Kidney epithelial cell (primary cell): ENCODE data around the gene TIMM10B. TPM values are rescaled to one million over a fixed set of nuclear protein-coding genes. Genes with fewer than 3 reads are reported as not detected.

Experiments used
- DNase-seq: peaks from one replicate; pipeline ENCODE4 v3.0.0-alpha.2; 2010; ENCODE audit warnings: low read depth
- H3K27me3 ChIP-seq: 2 replicates; pipeline ENCODE4 v1.6.0; 2011; ENCODE audit warnings: low read length; ENCODE audit not compliant: control insufficient read depth, insufficient read depth
- H3K36me3 ChIP-seq: 2 replicates; pipeline ENCODE4 v1.5.1; 2011; ENCODE audit warnings: low read length; ENCODE audit not compliant: control insufficient read depth, insufficient read depth
- H3K4me3 ChIP-seq: 2 replicates; pipeline ENCODE4 v1.5.1; 2011; ENCODE audit warnings: low read depth, mild to moderate bottlenecking, control low read depth, low read length
- CTCF ChIP-seq: IDR thresholded peaks from 2 replicates; pipeline ENCODE4 v1.5.1; 2011; ENCODE audit warnings: mild to moderate bottlenecking, moderate library complexity, low read length, control low read depth, inconsistent platforms; ENCODE audit not compliant: insufficient read depth, poor library complexity, severe bottlenecking
- total RNA-seq: library from RNA; depleted of rRNA; stranded (reverse); fragments of >200 nt; gene quantifications from 2 replicates; pipeline ENCODE4 v1.2.3, GENCODE V29; 2015

TIMM10B gene
- total RNA-seq, 1 donor from 2014 or later = 48.6 TPM

GRCh38 chr11:6486938-6487337, 5.6 kb downstream of the TIMM10B start:
- no peak for TF ChIP-seq CTCF
- Histone ChIP-seq H3K27me3 (no peaks in the 10 kb centered on the region), H3K36me3 (no peaks in the 10 kb centered on the region), H3K4me3 (no peak overlapping the region)
- DNase-seq = no peak

DNA sequence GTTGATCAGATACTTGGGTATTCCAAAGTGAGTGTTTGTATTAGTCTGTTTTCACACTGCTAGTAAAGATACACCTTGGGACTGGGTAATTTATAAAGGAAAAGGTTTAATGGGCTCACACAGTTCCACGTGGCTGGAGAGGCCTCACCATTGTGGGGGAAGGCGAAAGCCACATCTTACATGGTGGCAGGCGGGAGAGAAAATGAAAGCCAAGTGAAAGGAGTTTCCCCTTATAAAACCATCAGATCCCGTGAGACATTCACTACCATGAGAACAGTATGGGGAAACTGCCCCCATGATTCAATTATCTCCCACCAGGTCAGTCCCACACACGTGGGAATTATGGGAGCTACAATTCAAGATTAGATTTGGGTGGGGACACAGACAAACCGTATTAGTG, 7.0 kb downstream of the TIMM10B start:
- no peak for DNase-seq
- Histone ChIP-seq H3K4me3 (no peak overlapping the region), H3K36me3 (no peaks in the 10 kb centered on the region), H3K27me3 (no peaks in the 10 kb centered on the region)
- TF ChIP-seq CTCF = no peak

DNA sequence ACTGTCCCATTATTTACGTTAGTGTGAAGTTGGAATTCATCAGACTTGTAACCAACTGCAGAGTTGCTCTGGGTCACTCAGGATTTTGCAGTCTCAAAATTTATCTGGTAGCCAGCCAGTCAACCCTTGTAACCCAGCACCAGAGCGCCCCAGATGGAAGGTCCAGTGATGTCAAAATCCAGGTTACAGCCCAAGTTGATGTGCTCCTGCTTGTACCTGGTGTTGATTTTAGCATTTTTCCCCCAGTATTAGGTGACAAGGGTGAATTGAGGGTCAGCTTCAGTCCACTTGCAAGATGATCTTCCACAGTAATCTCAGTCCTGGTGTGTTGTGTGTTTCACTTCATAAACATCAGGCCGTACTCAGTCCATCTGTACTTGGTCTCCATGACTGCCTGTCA, 7.5 kb downstream of the TIMM10B start:
- no peak for DNase-seq
- no peaks in the 10 kb centered on the region for H3K36me3 ChIP-seq
- TF ChIP-seq CTCF = no peak
- no peak overlapping the region for H3K4me3 ChIP-seq
- no peaks in the 10 kb centered on the region for H3K27me3 ChIP-seq

- H3K27me3 ChIP-seq = no peaks in the 10 kb centered on the region
- no peak for DNase-seq
- no peaks in the 10 kb centered on the region for H3K36me3 ChIP-seq
- TF ChIP-seq CTCF = no peak
- no peak overlapping the region for H3K4me3 ChIP-seq
These were observed 8.0 kb downstream of the TIMM10B start for GRCh38 chr11:6489306-6489705.

GRCh38 chr11:6497069-6497839, 16.0 kb downstream of the TIMM10B start, which contains the start of gene DNHD1:
Gene DNHD1, plus strand, starts transcription at chr11:6497280. Its CDS starts 936 bp downstream, at chr11:6498216.
- Histone ChIP-seq H3K4me3 (no peak within 1 kb of the TSS), H3K27me3 (no peaks in the 10 kb centered on the region), H3K36me3 (no peaks in the 10 kb centered on the region)

More at GRCh38 chr11:6497069-6497839, 16.0 kb downstream of the TIMM10B start, which contains the start of gene DNHD1:
- TF ChIP-seq CTCF = no peak
- no peak for DNase-seq
